Measurements from ENCODE around the gene SACS.

DNA sequence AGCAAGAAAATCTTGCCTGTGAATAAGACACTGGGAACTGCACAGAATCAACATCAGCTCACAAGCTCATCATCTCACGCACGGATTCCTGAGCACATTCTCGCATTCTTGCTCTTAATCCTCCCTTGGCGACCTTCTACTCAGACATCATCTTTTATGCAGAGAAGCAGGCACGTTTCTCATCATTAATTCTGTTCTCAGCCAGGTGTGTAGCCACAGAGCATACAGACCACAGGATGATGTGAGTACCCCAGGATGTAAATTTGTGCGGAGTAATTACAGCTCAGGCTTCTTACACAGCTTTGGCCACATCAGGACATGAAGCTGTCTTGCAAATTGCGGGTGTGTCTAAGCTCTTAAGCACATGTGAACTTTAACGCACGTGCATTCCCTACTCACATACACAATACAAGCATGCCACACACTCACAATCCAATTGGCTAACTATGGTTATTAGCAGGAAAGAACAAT is 36.5 kb upstream of the SACS start:
- TF ChIP-seq, protein P1, sequence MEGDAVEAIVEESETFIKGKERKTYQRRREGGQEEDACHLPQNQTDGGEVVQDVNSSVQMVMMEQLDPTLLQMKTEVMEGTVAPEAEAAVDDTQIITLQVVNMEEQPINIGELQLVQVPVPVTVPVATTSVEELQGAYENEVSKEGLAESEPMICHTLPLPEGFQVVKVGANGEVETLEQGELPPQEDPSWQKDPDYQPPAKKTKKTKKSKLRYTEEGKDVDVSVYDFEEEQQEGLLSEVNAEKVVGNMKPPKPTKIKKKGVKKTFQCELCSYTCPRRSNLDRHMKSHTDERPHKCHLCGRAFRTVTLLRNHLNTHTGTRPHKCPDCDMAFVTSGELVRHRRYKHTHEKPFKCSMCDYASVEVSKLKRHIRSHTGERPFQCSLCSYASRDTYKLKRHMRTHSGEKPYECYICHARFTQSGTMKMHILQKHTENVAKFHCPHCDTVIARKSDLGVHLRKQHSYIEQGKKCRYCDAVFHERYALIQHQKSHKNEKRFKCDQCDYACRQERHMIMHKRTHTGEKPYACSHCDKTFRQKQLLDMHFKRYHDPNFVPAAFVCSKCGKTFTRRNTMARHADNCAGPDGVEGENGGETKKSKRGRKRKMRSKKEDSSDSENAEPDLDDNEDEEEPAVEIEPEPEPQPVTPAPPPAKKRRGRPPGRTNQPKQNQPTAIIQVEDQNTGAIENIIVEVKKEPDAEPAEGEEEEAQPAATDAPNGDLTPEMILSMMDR (IDR thresholded peaks at IDR 0.05; ENCODE audit: low read depth, low read length, poor library complexity, severe bottlenecking), result no peak
- TF ChIP-seq EZH2phosphoT487 (IDR thresholded peaks at IDR 0.05; ENCODE audit: borderline replicate concordance, low read length), result no peak
